ENCODE results near the gene INSM1.

GRCh38 chr20:20365480-20366161 is 2.3 kb upstream of the INSM1 start:
- TF ChIP-seq POLR2A (IDR thresholded peaks at IDR 0.05) (no peak), CTCF (IDR thresholded peaks at IDR 0.05) (no peak)
